Central memory CD4-positive, alpha-beta T cell (primary cell): ENCODE data around the gene IFNGR1.
"Not testable (repeated sequence)": the region's sequence is repeated elsewhere in the genome, so short reads cannot be mapped to it uniquely, and the experiment has no call there.

Experiments used
- DNase-seq: peaks from one replicate; pipeline ENCODE4 v3.0.0; 2022

The IFNGR1 gene

GRCh38 chr6:137210903-137211302 is 8.3 kb downstream of the IFNGR1 start:
- DNase-seq, result no peak

DNA sequence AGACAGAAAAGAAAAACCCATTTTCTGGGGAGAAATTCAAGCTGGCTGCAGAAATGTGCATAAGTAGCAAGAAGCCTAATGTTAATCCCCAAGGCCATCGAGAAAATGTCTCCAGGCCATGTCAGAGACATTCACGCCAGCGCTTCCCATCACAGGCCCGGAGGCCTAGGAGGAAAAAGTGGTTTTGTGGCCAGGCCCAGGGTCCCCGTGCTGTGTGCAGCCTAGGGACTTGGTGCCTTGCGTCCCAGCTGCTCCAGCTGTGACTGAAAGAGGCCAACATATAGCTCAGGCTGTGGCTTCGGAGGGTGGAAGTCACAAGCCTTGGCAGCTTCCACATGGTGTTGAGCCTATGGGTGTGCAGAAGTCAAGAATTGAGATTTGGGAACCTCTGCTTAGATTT is 10.9 kb downstream of the IFNGR1 start:
- DNase-seq, result no peak

- not testable (repeated sequence) for DNase-seq
Observed at GRCh38 chr6:137207457-137207856, 11.7 kb downstream of the IFNGR1 start.

DNA sequence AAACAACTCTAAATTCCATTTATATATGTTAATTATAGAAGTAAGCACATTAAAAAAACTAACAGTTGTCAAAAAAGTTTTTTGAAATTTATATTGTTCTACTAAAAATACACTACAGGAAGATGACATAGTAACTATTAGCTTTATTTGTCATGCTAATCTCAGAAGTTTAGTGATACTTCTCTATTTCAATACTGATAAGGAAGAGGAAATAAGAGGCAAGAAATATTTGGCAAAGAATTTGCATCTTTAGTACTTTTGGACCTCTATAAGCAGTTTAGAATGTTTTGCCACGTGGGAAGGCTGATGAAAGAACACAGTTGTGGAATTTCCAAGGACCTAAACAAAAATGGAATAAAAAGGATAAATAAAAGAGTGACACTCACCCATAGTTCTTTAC is 12.6 kb downstream of the IFNGR1 start:
- no peak for DNase-seq

DNA sequence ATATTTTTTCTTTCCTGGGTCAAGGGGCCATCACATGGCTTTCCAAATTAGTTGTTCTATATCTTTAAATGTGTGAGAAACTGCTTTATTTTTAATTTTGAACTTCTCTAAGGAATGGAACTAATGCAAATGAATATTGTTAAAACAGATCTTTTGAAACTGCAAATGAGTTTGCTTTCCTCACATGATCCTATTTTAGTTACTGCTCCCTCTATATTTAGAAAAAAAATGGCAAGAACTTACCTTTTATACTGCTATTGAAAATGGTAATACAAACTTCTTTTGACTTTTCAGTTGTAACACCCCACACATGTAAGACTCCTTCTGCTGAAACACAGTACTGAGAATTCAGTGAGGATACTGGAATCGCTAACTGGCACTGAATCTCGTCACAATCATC is 15.9 kb downstream of the IFNGR1 start:
- DNase-seq, result no peak

GRCh38 chr6:137202078-137202477 is 17.1 kb downstream of the IFNGR1 start:
- DNase-seq, result no peak

GRCh38 chr6:137201006-137201405 is 18.2 kb downstream of the IFNGR1 start:
- no peak for DNase-seq

DNA sequence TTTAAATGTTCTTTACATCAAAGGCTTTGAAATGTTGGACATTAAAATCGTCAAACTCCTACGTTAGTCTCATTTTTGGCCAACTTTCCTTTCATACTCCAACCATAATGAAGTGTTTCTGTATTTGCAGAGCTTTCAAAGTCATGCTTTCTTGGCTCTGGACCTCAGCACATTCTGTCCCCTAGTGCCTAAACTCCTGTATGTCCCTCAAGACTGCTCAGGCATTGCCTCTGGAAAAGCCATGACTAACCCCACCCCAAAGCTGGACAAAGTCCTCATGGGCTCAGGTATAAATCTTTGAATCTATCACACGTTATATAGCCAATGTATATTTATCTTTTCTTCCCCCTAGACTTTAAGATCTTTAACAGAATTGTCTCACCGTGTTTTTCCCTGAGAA is 18.9 kb downstream of the IFNGR1 start:
- no peak for DNase-seq

DNA sequence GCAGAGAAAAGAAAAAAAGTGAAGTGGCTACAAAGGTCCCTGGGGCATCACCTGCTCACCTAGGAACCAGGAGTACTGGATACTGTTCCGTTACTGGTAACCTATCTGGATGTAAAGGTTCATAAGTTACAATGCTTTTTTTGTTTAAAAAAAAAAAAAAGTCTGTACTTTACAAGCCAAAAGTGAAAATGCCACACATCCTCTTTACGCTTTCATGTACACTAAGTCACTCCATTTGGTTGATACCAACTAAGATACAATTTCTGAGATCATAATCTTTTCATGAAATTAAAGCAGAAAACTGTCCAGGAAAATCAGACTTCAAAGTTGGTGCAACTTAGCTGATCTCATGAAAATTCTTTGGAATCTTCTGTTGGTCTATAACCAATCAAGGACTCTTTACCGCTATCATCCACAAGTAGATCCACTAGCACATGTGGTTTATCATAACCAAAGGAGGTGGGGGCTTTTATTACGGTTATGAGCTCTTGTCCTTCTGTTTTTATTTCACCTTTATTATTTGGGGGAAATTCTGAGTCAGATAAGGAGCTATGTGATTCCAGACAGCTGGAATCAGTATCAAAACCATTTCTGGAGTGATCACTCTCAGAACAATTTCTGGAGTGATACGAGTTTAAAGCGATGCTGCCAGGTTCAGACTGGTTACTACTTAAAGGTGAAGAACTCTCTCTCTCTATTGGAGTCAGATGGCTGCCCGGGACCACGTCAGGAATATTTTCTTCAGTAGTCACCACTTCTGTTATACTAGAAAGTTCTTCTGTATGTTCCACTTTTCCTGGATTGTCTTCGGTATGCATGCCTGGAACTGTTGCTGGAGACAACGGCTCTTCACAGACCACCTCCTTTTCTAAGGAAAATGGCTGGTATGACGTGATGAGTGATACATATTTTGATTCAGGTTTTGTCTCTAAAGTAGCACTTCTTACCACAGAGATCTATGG is 21.2 kb downstream of the IFNGR1 start:
- DNase-seq, result no peak

DNA sequence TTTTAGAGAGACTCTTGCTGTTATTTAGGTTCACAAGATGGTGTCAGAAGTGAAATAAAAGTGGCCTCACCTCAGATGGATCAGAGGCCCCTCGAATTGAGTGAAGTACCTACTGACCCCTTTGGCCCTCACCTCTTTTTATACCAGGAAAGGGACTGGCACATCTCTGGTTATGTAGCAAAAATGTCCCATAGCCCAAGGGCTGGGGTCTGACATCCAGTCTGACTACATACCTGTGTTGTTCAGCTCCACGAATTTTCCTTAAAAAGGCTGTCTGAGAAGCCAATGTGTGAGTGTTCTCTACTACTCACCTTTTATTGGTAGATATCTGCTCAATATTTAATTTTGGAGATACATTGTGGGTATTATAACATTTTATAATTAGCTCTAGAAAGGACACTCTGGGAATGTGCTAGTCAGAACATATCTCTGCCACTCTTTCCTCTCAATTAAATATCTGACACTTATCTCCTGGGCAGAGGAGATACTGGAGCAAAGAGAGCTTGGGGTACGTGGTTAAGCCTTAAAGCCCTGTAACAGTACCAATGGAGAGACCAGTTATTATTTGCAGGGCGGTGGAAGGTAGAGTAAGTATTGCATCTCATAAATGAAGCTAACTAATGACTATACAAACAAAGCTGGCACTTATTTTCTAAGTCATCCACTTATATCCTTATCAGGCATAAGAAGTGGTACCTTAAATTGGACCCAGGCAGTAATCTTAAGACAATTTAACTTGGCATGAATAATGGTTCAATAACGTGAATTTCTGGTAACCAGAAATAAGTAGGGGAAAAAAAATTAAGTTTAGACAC is 25.7 kb downstream of the IFNGR1 start:
- no peak for DNase-seq

DNA sequence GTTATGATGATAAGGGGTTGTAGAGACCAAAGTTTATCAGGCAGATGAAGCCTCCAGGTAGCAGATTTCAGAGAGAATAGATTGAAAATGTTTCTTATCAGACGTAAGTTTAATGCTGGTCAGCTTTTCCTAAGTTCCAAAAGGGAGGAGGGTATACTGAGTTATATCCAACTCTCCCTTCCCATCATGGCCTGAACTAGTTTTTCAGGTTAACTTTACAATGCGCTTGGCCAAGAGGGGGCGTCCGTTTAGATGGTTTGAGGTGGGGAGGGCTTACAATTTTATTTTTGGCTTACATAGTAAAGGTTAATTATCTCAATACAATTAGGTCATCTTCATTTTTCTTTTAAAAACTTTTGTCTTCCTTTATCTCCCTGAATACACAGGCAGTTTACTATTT is 26.4 kb downstream of the IFNGR1 start:
- no peak for DNase-seq

- no peak for DNase-seq
Observed at GRCh38 chr6:137191670-137192069, 27.5 kb downstream of the IFNGR1 start.

DNA sequence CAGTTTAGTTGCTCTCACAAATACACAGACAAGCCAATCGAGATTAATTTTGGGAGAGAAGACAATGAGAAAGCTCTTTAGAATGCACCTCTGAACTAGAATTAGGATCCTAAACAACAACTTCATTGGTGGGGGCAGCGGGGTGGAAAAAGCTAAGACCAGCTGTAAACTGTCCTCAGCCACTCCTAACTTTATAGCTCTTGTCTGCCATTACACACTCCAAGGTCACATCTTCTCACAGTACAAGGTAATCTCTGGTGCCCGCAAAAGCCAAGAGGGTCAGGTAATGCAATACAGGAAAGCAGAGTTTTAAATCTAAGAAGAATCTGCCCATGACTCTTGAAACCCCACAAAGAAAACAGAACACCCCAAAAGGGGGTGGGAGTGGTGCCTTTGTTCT is 27.9 kb downstream of the IFNGR1 start:
- DNase-seq, result no peak

DNA sequence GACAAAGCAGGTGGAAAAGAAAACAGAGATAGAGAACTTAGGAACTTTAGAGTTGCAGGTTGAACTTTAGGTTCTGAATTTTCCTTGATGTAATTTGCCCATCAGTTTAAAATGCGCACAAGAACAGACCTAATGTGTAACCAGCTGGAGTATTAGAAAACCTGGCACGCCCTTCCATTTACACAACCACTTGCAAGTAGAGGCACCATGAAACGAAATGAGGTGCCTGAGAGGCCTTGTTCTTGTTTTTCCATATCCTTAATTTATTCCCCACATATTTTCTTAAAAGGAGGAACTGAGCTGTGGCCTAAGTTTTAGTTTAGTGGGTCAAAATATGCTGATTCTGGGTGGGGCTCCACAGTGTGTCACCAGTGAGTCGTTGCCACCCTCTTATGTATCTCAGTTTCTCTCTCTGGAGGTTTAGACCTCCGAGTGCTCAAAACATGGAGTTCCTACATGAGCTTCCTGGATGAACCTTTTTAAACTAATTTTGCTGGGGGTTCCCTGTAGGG is 28.5 kb downstream of the IFNGR1 start:
- DNase-seq, result no peak

GRCh38 chr6:137188855-137189254 is 30.3 kb downstream of the IFNGR1 start:
- DNase-seq, result no peak

DNA sequence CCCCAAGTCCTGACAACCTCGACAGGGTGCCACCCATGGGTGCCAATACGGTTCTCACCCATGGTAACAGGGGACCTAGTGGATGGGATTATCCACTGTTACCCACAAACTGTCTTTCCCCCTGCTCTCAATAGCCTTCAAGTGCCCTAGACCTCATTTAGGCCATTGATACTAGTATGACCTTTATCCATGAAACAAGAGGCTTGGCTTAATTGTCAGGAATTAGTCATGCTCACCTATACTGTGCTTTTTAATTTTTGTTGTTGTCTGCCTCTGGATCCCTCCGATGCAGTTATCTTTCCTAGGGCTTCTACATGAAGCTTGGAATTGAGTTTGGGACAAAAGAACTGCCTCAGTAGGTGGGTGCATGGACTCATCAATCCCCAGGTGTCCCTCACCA is 33.9 kb downstream of the IFNGR1 start:
- no peak for DNase-seq

DNA sequence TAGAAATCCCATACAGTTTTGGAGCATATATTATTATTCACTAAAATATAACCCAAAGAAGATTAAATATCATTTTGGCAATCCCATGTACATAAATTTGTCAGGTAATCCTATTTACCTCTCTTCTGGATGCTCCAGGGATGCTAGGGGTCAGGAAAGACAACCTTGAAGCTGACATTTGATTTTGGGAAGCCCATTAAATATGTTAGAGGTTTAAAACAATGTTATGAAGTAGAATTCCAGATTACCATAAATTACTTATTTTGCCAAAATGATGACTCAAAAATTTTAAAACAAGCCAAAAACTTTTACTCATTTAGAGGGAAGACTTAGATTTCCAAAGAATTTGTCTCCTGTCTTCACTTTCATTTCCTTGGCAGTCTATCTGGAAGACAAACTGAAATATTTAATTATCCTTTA is 36.5 kb downstream of the IFNGR1 start:
- no peak for DNase-seq

DNA sequence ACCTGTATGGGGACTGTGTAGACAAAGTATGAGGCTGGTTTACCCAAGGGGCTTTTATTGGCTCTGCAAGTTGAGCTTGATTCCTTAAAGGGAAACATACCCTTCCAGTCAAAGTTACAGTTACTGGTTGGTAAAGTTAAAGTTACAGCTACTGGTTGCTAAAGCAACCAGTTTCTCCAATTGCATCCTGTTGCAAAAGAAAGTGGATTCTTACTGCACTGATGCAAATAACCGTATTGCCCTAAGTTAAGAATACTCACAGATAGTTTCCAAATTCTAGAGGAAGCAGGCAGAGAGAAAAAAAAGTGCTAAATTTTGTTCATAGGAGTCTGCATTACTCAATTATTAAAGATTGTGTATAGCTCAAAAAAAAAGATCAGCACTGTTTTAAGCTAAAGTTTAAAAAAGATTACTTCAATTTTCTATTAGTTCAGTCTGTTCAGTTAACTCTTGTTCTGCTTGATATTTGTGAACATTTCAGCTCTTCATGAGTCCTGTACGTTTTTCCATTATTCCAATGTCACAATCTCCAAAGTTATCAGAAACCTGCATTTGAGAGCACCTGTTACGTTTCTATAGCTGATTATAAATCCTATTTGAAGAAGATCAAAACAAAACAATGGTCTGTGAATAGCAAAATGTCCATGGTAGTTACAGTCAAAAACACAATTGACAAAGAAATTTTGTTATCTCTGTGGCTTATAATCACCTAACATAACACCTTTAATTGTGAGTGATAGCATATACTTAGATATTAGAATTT is 37.1 kb downstream of the IFNGR1 start:
- no peak for DNase-seq

GRCh38 chr6:137177611-137178010 is 41.6 kb downstream of the IFNGR1 start:
- no peak for DNase-seq

GRCh38 chr6:137176729-137177128 is 42.5 kb downstream of the IFNGR1 start:
- no peak for DNase-seq

GRCh38 chr6:137175868-137176245 is 43.3 kb downstream of the IFNGR1 start:
- DNase-seq, result no peak

- DNase-seq, result no peak
Observed at GRCh38 chr6:137175157-137175867, 43.9 kb downstream of the IFNGR1 start.
